C4-2B (cell line): ENCODE results near the gene TLE5.
"Not testable (repeated sequence)": the region's sequence is repeated elsewhere in the genome, so short reads cannot be mapped to it uniquely, and the experiment has no call there.

Source experiments
- H3K27ac ChIP-seq: fragments of 450-650 bp; 2 replicates; pipeline ENCODE4 v1.5.1; 2017
- CTCF ChIP-seq: fragments of 450-650 bp; conservative IDR thresholded peaks from 2 replicates; pipeline ENCODE4 v1.5.1; 2017; ENCODE audit warnings: mild to moderate bottlenecking
- ZFX ChIP-seq: fragments of 450-650 bp; IDR thresholded peaks from 2 replicates; pipeline ENCODE4 v1.6.1; 2017

The TLE5 gene

GRCh38 chr19:3054265-3054971, 7.9 kb downstream of the TLE5 start:
- H3K27ac ChIP-seq, result no peak overlapping the region
- TF ChIP-seq CTCF (no peak), ZFX (no peak)

- H3K27ac ChIP-seq, result no peak overlapping the region
- no peak for TF ChIP-seq CTCF
- no peak for TF ChIP-seq ZFX
These were observed 8.5 kb downstream of the TLE5 start for GRCh38 chr19:3053780-3054179.

- TF ChIP-seq CTCF (no peak), ZFX (no peak)
These were observed 9.1 kb downstream of the TLE5 start for GRCh38 chr19:3053218-3053621.

GRCh38 chr19:3050016-3050415, 12.3 kb downstream of the TLE5 start:
- not testable (repeated sequence) for H3K27ac ChIP-seq

More at GRCh38 chr19:3053218-3053621, 9.1 kb downstream of the TLE5 start:
- H3K27ac ChIP-seq, result no peak overlapping the region

GRCh38 chr19:3049089-3049488, 13.2 kb downstream of the TLE5 start:
- TF ChIP-seq ZFX (no peak), CTCF (no peak)
- H3K27ac ChIP-seq, result no peak overlapping the region

- no peak overlapping the region for H3K27ac ChIP-seq
- TF ChIP-seq ZFX (no peak), CTCF (no peak)
These were observed 14.1 kb downstream of the TLE5 start for GRCh38 chr19:3048190-3048533.

GRCh38 chr19:3047496-3048189, 14.7 kb downstream of the TLE5 start:
- H3K27ac ChIP-seq, result no peak overlapping the region
- TF ChIP-seq CTCF (no peak), ZFX (no peak)
